SK-N-SH (cell line): ENCODE results near the gene PRR19. TPM values are rescaled to one million over a fixed set of nuclear protein-coding genes. Genes with fewer than 3 reads are reported as not detected.

Source experiments
- CTCF ChIA-PET: fragments of 300-600, 350-600 bp; formaldehyde crosslinking; extraction: SDS; loops from one replicate; lab custom pipeline; 2021; lab: Yijun Ruan, JAX
- POLR2A ChIA-PET: fragments of 350-600 bp; sonication (Branson Sonifier 250); formaldehyde crosslinking; extraction: SDS; loops from one replicate; lab custom pipeline; 2020; ENCODE audit warnings: antibody characterized with exemption, inconsistent platforms; lab: Yijun Ruan, JAX
- DNase-seq: peaks from one replicate; pipeline ENCODE4 v3.0.0; 2012
- H2AFZ ChIP-seq: fragments of 200-600 bp; sonication (generic); 2 replicates; pipeline ENCODE4 v1.8.1; 2016; ENCODE audit warnings: antibody characterized with exemption, mild to moderate bottlenecking, low read depth
- H3F3A ChIP-seq: fragments of 200-600 bp; sonication (generic); replicated peaks from 2 replicates; pipeline ENCODE3; 2016; ENCODE audit warnings: antibody characterized with exemption, mild to moderate bottlenecking; ENCODE audit not compliant: insufficient read depth
- H3K27ac ChIP-seq, 2 experiments: fragments of 200-500 bp in 1 of 2; fragments of 200-600 bp in 1 of 2; sonication (Bioruptor generic) in 1 of 2; sonication (generic), shearing (Covaris generic) in 1 of 2; 2 replicates each; pipeline versions ENCODE4 v1.5.1 to v1.6.1; 2014 to 2016; ENCODE audit warnings: low read depth in 2 of 2, inconsistent platforms in 1 of 2, low read length in 1 of 2, mild to moderate bottlenecking in 1 of 2, mixed read lengths in 1 of 2
- H3K27me3 ChIP-seq: fragments of 200-600 bp; sonication (generic), shearing (Covaris generic); 2 replicates; pipeline ENCODE4 v1.6.1; 2016; ENCODE audit warnings: mixed run types; ENCODE audit not compliant: insufficient read depth
- H3K36me3 ChIP-seq, 2 experiments: fragments of 200-500 bp in 1 of 2; fragments of 200-600 bp in 1 of 2; sonication (Bioruptor generic) in 1 of 2; sonication (generic) in 1 of 2; replicated peaks in 1 of 2; 2 replicates each; pipeline versions ENCODE3 to v1.5.1; 2014 to 2016; ENCODE audit warnings: low read length in 1 of 2, mild to moderate bottlenecking in 1 of 2; ENCODE audit not compliant: insufficient read depth in 2 of 2, control insufficient read depth in 1 of 2
- H3K4me1 ChIP-seq, 2 experiments: fragments of 200-500 bp in 1 of 2; fragments of 200-600 bp in 1 of 2; sonication (Bioruptor generic) in 1 of 2; sonication (generic), shearing (Covaris generic) in 1 of 2; 2 replicates each; pipeline versions ENCODE4 v1.5.1 to v1.6.1; 2014 to 2016; ENCODE audit warnings: low read depth in 1 of 2, low read length in 1 of 2, mixed run types in 1 of 2; ENCODE audit not compliant: insufficient read depth in 2 of 2, control insufficient read depth in 1 of 2
- H3K4me2 ChIP-seq: fragments of 200-600 bp; sonication (generic), shearing (Covaris generic); 2 replicates; pipeline ENCODE4 v1.6.1; 2017; ENCODE audit warnings: mixed run types
- H3K4me3 ChIP-seq, 2 experiments: fragments of 200-500 bp in 1 of 2; fragments of 200-600 bp in 1 of 2; sonication (Bioruptor generic) in 1 of 2; sonication (generic), shearing (Covaris generic) in 1 of 2; 2 replicates each; pipeline versions ENCODE4 v1.5.1 to v1.8.1; 2014 to 2016; ENCODE audit warnings: low read depth in 2 of 2, inconsistent platforms in 1 of 2, low read length in 1 of 2, mild to moderate bottlenecking in 1 of 2, mixed read lengths in 1 of 2, moderate library complexity in 1 of 2
- H3K79me2 ChIP-seq: fragments of 200-600 bp; sonication (generic); 2 replicates; pipeline ENCODE4 v1.8.1; 2017; ENCODE audit warnings: mild to moderate bottlenecking; ENCODE audit not compliant: insufficient read depth
- H3K9ac ChIP-seq: fragments of 200-600 bp; sonication (generic); 2 replicates; pipeline ENCODE4 v1.6.1; 2017; ENCODE audit warnings: mixed run types
- H3K9me2 ChIP-seq: fragments of 200-600 bp; sonication (generic); 2 replicates; pipeline ENCODE4 v1.6.1; 2017; ENCODE audit warnings: mixed run types
- H3K9me3 ChIP-seq: fragments of 200-600 bp; sonication (generic); 2 replicates; pipeline ENCODE4 v1.6.1; 2017; ENCODE audit warnings: mixed run types, mild to moderate bottlenecking, moderate library complexity
- H4K20me1 ChIP-seq: fragments of 200-600 bp; sonication (generic); 2 replicates; pipeline ENCODE4 v1.6.1; 2017; ENCODE audit warnings: mild to moderate bottlenecking, mixed run types; ENCODE audit not compliant: insufficient read depth
- CHD2 ChIP-seq: fragments of 150-350 bp; IDR thresholded peaks from 2 replicates; pipeline ENCODE4 v1.6.1; 2018; ENCODE audit warnings: low read length; ENCODE audit not compliant: partially characterized antibody
- FOSL2 ChIP-seq: IDR thresholded peaks from 2 replicates; pipeline ENCODE4 v1.4.0; 2012; ENCODE audit warnings: low read depth, mild to moderate bottlenecking, moderate library complexity, borderline replicate concordance
- FOXJ3 ChIP-seq: sonication (generic); formaldehyde crosslinking; IDR thresholded peaks from 2 replicates; pipeline ENCODE4 v1.5.1; 2020; ENCODE audit warnings: mild to moderate bottlenecking, missing genetic modification reagents
- FOXM1 ChIP-seq: IDR thresholded peaks from 2 replicates; pipeline ENCODE4 v1.4.0; 2012; ENCODE audit warnings: low read depth, mild to moderate bottlenecking
- GABPA ChIP-seq: IDR thresholded peaks from 2 replicates; pipeline ENCODE4 v1.4.0; 2012; ENCODE audit warnings: low read depth, mild to moderate bottlenecking
- GATA2 ChIP-seq: sonication (generic); formaldehyde crosslinking; IDR thresholded peaks from 2 replicates; pipeline ENCODE4 v1.5.0; 2020; ENCODE audit warnings: mild to moderate bottlenecking, missing genetic modification reagents
- JUND ChIP-seq: IDR thresholded peaks from 2 replicates; pipeline ENCODE4 v1.4.0; 2012
- NFIC ChIP-seq: IDR thresholded peaks from 2 replicates; pipeline ENCODE4 v1.4.0; 2012; ENCODE audit warnings: borderline replicate concordance
- NRF1 ChIP-seq: IDR thresholded peaks from 2 replicates; pipeline ENCODE4 v1.6.1; 2012; ENCODE audit warnings: low read depth, mild to moderate bottlenecking, low read length
- RCOR1 ChIP-seq: fragments of 150-350 bp; IDR thresholded peaks from 2 replicates; pipeline ENCODE4 v1.6.1; 2017; ENCODE audit warnings: antibody characterized with exemption, low read length
- RXRA ChIP-seq: IDR thresholded peaks from 2 replicates; pipeline ENCODE4 v1.4.0; 2012; ENCODE audit warnings: low read depth, mild to moderate bottlenecking, borderline replicate concordance
- SIN3A ChIP-seq: IDR thresholded peaks from 2 replicates; pipeline ENCODE4 v1.6.1; 2012; ENCODE audit warnings: low read depth, mild to moderate bottlenecking, low read length, moderate library complexity, borderline replicate concordance
- SMC3 ChIP-seq: IDR thresholded peaks from 2 replicates; pipeline ENCODE4 v1.6.1; 2012; ENCODE audit warnings: low read depth, low read length, improper control_type of control experiment
- TAF1 ChIP-seq: IDR thresholded peaks from 2 replicates; pipeline ENCODE4 v1.6.1; 2012; ENCODE audit warnings: low read depth, mild to moderate bottlenecking, low read length, moderate library complexity, borderline replicate concordance
- TCF12 ChIP-seq: IDR thresholded peaks from 2 replicates; pipeline ENCODE4 v1.4.0; 2012
- WGBS: methylation state at CpG from one replicate; pipeline ENCODE4 v1.1.6; 2017; ENCODE audit warnings: low lambda C conversion rate; 5-methylcytosine and 5-hydroxymethylcytosine counted together
- polyA plus RNA-seq, 3 experiments: library from polyadenylated mRNA; depleted of rRNA; stranded (reverse); fragments of >200 nt; gene quantifications; 2 replicates each; pipeline ENCODE4 v1.2.3, GENCODE V29; 2012
- TF ChIP-seq, protein P1 (sequence below): IDR thresholded peaks from 2 replicates; pipeline ENCODE4 v1.4.0; 2012; ENCODE audit warnings: low read depth, borderline replicate concordance
- TF ChIP-seq, protein P2 (sequence below): fragments of 200-600 bp; sonication (generic); IDR thresholded peaks from 2 replicates; pipeline ENCODE4 v1.6.1; 2017; ENCODE audit warnings: antibody characterized with exemption, mild to moderate bottlenecking, moderate library complexity
- TF ChIP-seq, protein P3 (sequence below): fragments of 150-350 bp; IDR thresholded peaks from 2 replicates; pipeline ENCODE4 v1.6.1; 2016; ENCODE audit warnings: mild to moderate bottlenecking, low read depth, low read length
- TF ChIP-seq, protein P4 (sequence below): IDR thresholded peaks from 2 replicates; pipeline ENCODE4 v1.4.0; 2012; ENCODE audit warnings: low read depth

The PRR19 gene
- polyA plus RNA-seq, 1 of the 3 experiments (the other 2 are of a cell fraction): 1.3 TPM

DNA sequence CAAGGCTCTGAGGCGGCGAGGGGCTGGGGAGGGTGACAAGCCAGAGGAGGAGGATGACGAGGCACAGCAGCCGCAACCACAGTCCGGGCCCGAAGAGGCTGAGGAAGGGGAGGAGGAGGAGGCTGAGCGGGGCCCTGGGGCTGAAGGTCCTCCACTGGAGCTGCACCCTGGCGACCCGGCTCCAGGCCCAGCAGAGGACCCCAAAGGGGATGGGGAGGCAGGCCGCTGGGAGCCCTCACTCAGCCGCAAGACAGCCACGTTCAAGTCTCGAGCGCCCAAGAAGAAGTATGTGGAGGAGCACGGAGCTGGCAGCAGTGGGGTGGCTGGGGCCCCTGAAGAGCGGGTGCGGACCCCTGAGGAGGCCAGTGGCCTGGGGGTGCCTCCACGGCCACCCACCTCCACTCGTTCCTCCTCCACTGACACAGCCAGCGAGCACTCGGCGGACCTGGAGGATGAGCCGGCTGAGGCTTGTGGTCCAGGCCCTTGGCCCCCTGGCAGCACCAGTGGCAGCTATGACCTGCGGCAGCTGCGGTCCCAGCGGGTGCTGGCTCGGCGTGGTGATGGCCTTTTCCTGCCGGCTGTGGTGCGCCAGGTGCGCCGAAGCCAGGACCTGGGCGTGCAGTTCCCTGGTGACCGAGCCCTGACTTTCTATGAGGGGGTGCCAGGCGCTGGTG lies 29.9 kb upstream of the PRR19 start:
- Histone ChIP-seq H3K4me1 (peaks cover 18 to 52% of the 10 kb centered on the region in 2 experiments; a peak in 3 of 4 replicates), H3K27me3 (no peaks in the 10 kb centered on the region), H3K9ac (0 out of 2 replicates have a peak overlapping the region, but pooled peaks have one; percentile 86), H3K9me2 (no peaks in the 10 kb centered on the region), H3F3A (peaks cover 12% of the 10 kb centered on the region), H2AFZ (no peak overlapping the region), H3K4me3 (no peak overlapping the region), H4K20me1 (no peaks in the 10 kb centered on the region), H3K36me3 (peaks cover 13 to 39% of the 10 kb centered on the region in 2 experiments), H3K79me2 (peaks cover 77% of the 10 kb centered on the region), H3K27ac (peak overlapping the region in 1 of 2 experiments; percentile 92; a peak in 1 of 4 replicates), H3K9me3 (no peaks in the 10 kb centered on the region), H3K4me2 (peak overlapping the region; percentile 90; the same call in 1 of the 2 replicates)
- CTCF ChIA-PET: interaction anchor here (1.3 to 1.9 kb wide), 2 partner anchors 17 to 27 kb away, joined by 3 to 4 read pairs; no protein-coding TSS in a partner anchor
- POLR2A ChIA-PET: no interaction called here
- DNase-seq: no peak
- TF ChIP-seq GATA2: no peak
- TF ChIP-seq RCOR1: no peak
- TF ChIP-seq, protein P1, sequence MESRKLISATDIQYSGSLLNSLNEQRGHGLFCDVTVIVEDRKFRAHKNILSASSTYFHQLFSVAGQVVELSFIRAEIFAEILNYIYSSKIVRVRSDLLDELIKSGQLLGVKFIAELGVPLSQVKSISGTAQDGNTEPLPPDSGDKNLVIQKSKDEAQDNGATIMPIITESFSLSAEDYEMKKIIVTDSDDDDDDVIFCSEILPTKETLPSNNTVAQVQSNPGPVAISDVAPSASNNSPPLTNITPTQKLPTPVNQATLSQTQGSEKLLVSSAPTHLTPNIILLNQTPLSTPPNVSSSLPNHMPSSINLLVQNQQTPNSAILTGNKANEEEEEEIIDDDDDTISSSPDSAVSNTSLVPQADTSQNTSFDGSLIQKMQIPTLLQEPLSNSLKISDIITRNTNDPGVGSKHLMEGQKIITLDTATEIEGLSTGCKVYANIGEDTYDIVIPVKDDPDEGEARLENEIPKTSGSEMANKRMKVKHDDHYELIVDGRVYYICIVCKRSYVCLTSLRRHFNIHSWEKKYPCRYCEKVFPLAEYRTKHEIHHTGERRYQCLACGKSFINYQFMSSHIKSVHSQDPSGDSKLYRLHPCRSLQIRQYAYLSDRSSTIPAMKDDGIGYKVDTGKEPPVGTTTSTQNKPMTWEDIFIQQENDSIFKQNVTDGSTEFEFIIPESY: no peak
- TF ChIP-seq TAF1: no peak
- no peak for TF ChIP-seq NFIC
- no peak for TF ChIP-seq GABPA
- no peak for TF ChIP-seq CHD2
- no peak for TF ChIP-seq JUND
- TF ChIP-seq FOXM1: no peak
- 96% methylated on average over 25 of the region's 35 CpGs for WGBS

DNA sequence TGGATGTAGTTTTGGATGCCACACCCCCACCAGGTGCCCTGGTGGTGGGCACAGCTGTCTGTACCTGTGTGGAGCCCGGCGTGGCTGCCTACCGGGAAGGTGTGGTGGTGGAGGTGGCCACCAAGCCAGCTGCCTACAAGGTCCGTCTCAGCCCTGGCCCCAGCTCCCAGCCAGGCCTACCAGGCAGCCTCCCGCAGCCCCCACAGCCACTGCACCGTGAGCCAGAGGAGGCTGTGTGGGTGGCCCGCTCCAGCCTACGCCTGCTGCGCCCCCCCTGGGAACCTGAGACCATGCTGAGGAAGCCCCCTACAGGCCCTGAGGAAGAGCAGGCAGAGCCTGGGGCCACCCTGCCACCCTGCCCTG lies 29.4 kb upstream of the PRR19 start:
- Histone ChIP-seq H3F3A (peaks cover 17% of the 10 kb centered on the region), H3K9ac (no peak overlapping the region), H3K27ac (no peak overlapping the region; a peak in 1 of 4 replicates), H3K79me2 (peaks cover 81% of the 10 kb centered on the region), H3K4me2 (no peak overlapping the region), H3K4me3 (no peak overlapping the region), H3K36me3 (peaks cover 13 to 39% of the 10 kb centered on the region in 2 experiments)
- 93% methylated on average over 3 of the region's 9 CpGs for WGBS
- ChIA-PET POLR2A (no interaction called here), CTCF (interaction anchor here (1.3 kb wide), 1 partner anchor 28 kb away, joined by 3 read pairs; no protein-coding TSS in a partner anchor)
- no peak for TF ChIP-seq SMC3
- TF ChIP-seq, protein P2, sequence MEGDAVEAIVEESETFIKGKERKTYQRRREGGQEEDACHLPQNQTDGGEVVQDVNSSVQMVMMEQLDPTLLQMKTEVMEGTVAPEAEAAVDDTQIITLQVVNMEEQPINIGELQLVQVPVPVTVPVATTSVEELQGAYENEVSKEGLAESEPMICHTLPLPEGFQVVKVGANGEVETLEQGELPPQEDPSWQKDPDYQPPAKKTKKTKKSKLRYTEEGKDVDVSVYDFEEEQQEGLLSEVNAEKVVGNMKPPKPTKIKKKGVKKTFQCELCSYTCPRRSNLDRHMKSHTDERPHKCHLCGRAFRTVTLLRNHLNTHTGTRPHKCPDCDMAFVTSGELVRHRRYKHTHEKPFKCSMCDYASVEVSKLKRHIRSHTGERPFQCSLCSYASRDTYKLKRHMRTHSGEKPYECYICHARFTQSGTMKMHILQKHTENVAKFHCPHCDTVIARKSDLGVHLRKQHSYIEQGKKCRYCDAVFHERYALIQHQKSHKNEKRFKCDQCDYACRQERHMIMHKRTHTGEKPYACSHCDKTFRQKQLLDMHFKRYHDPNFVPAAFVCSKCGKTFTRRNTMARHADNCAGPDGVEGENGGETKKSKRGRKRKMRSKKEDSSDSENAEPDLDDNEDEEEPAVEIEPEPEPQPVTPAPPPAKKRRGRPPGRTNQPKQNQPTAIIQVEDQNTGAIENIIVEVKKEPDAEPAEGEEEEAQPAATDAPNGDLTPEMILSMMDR: no peak
- TF ChIP-seq NRF1: no peak
- no peak for TF ChIP-seq TCF12
- TF ChIP-seq SIN3A: no peak
- no peak for TF ChIP-seq FOXJ3 (CRISPR knock-in tag)
- TF ChIP-seq, protein P3, sequence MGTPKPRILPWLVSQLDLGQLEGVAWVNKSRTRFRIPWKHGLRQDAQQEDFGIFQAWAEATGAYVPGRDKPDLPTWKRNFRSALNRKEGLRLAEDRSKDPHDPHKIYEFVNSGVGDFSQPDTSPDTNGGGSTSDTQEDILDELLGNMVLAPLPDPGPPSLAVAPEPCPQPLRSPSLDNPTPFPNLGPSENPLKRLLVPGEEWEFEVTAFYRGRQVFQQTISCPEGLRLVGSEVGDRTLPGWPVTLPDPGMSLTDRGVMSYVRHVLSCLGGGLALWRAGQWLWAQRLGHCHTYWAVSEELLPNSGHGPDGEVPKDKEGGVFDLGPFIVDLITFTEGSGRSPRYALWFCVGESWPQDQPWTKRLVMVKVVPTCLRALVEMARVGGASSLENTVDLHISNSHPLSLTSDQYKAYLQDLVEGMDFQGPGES: no peak
- TF ChIP-seq RXRA: no peak
- no peak for TF ChIP-seq FOSL2
- no peak for TF ChIP-seq TAF1
- TF ChIP-seq, protein P4, sequence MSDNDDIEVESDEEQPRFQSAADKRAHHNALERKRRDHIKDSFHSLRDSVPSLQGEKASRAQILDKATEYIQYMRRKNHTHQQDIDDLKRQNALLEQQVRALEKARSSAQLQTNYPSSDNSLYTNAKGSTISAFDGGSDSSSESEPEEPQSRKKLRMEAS: no peak
- TF ChIP-seq, all 33 proteins: peak for 0
- H4K20me1 ChIP-seq: no peaks in the 10 kb centered on the region
- H3K9me3 ChIP-seq: no peaks in the 10 kb centered on the region
- no peaks in the 10 kb centered on the region for H3K9me2 ChIP-seq
- H2AFZ ChIP-seq: no peak overlapping the region
- H3K4me1 ChIP-seq: peaks cover 22 to 56% of the 10 kb centered on the region in 2 experiments
- H3K27me3 ChIP-seq: no peaks in the 10 kb centered on the region
- DNase-seq: no peak
